Large intestine (tissue), 3 donors: ENCODE measurements around the gene UBXN1. TPM values are rescaled to one million over a fixed set of nuclear protein-coding genes. Genes with fewer than 3 reads are reported as not detected.
A peak's percentile ranks its signal among the peaks of the same experiment; 100 is the strongest.
"Not testable (repeated sequence)": the region's sequence is repeated elsewhere in the genome, so short reads cannot be mapped to it uniquely, and the experiment has no call there.

ENCODE experiments used
- DNase-seq, 2 donors: peaks; one replicate each; pipeline versions ENCODE4 v3.0.0 to v3.0.0-alpha.2; 2013
- H3K27ac ChIP-seq: one replicate; pipeline ENCODE4 v1.5.1; 2013; ENCODE audit warnings: low read length
- H3K27me3 ChIP-seq: 2 replicates; pipeline ENCODE4 v1.6.1; 2013; ENCODE audit warnings: low read length; ENCODE audit not compliant: control insufficient read depth, insufficient read depth
- H3K36me3 ChIP-seq: 2 replicates; pipeline ENCODE4 v1.6.1; 2013; ENCODE audit warnings: low read length; ENCODE audit not compliant: control insufficient read depth, insufficient read depth
- H3K4me1 ChIP-seq: one replicate; pipeline ENCODE4 v1.6.1; 2013; ENCODE audit warnings: low read length; ENCODE audit not compliant: control insufficient read depth, insufficient read depth
- H3K4me3 ChIP-seq: one replicate; pipeline ENCODE4 v1.5.1; 2013; ENCODE audit warnings: low read length
- H3K9me3 ChIP-seq: one replicate; pipeline ENCODE4 v1.6.1; 2013; ENCODE audit warnings: mild to moderate bottlenecking, low read depth, low read length, moderate library complexity; ENCODE audit not compliant: control insufficient read depth
- WGBS: methylation state at CpG from one replicate; pipeline ENCODE4 v1.1.5; 2013; ENCODE audit warnings: low lambda C conversion rate; ENCODE audit not compliant: insufficient coverage; 5-methylcytosine and 5-hydroxymethylcytosine counted together
- polyA plus RNA-seq: library from polyadenylated mRNA; unstranded; fragments of 120-200 nt; gene quantifications from one replicate; pipeline ENCODE4 v1.2.1, GENCODE V29; 2013

Gene UBXN1
- polyA plus RNA-seq, 1 donor = 146 TPM

DNA sequence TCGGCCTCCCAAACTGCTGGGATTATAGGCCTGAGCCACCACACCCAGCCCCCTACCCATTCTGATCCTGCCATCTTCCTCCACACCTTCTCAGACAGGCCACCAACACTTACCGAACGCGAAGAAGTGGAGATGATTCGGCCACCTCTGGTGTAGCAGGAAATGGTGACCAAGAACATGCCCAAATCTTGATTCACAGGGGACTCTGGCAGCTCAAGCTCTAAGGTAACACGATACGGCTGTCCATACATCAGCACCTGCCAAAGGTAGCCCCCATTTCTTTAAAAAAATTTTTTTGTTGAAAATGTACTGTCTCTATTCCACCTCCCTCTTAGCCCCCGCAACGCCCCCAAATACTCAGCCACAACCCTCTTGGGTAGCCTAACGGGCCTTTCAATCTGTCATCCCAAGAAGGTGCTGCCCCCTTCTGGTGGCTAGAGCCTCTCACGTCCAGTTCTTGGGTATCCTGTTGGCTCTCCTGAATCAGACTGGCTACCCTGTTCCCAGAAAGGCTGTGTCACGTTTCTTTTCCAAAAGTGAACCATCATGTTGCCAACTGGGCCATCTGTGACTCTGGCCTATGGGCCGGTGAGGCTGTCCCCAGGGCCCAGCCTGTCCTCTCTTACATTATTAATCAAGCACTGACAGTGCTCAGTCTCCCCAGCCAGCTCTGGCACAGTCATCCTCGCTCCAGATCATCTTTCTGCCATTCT is 15.7 kb upstream of the UBXN1 start:
- Histone ChIP-seq H3K4me3 (no peak overlapping the region), H3K27me3 (no peaks in the 10 kb centered on the region)
- peak in 1 of 2 donors; percentile 49 for DNase-seq

GRCh38 chr11:62693624-62694023 is 14.8 kb upstream of the UBXN1 start:
- H3K27me3 ChIP-seq, H3K4me3 ChIP-seq, H3K9me3 ChIP-seq, H3K4me1 ChIP-seq, H3K27ac ChIP-seq, DNase-seq: not testable (repeated sequence)
- WGBS = no CpG with 5 or more reads among the region's 4 CpGs
- H3K36me3 ChIP-seq = peaks cover 40% of the 10 kb centered on the region

More for the DNA sequence above, 15.7 kb upstream of the UBXN1 start:
- H3K4me1 ChIP-seq = no peaks in the 10 kb centered on the region
- peaks cover 40% of the 10 kb centered on the region for H3K36me3 ChIP-seq
- no peaks in the 10 kb centered on the region for H3K9me3 ChIP-seq
- H3K27ac ChIP-seq = no peak overlapping the region
- WGBS = no CpG with 5 or more reads among the region's 14 CpGs

DNA sequence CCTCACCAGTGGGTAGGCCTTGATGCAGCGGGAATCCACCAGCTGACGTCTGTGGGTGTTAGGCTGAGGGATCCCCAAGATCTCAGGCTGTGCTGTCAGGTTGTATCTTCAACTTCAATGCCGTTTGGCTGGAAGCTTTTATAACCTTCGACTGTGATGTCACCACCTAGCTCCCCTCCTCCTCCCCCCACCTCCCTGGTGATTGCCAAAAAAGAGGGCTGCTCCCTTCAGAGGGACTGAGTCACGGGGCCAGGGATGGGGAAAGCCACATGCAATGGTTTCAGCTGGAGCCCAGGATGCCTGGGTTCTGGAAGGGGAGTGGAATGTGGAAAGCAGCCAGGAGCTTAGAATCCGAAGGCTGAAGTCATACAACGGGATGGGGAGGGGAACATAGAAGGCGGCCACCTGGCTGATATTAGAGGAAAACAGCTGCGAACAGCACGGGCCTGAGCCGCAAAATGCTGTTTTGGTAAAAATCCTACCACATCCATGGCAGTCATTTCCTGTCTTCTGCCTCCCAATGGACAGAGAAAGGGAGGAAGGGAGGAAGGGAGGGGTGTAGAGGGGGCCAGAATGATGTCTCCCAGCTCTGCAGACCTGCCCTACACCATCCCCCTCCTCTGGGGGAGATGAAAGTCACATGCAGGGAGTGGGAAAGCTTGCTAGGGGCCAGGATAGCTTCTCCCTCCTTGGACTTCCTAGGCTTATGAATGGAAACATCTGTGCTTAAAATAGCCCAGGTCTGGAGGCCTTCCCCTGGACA is 10.7 kb upstream of the UBXN1 start, which contains the start of gene LRRN4CL:
LRRN4CL (minus strand) TSS at position 110 of the 763 bp plus-strand sequence. CDS start 1,022 bp downstream, outside the sequence.
- Histone ChIP-seq H3K27ac (peak within 1 kb of the TSS; percentile 67), H3K4me1 (no peaks in the 10 kb centered on the region), H3K9me3 (peaks cover 4% of the 10 kb centered on the region), H3K36me3 (peaks cover 40% of the 10 kb centered on the region), H3K27me3 (peaks cover 15% of the 10 kb centered on the region), H3K4me3 (peak within 1 kb of the TSS; percentile 34)
- WGBS = no CpG with 5 or more reads among the region's 11 CpGs
- peak in 1 of 2 donors; percentile 46 for DNase-seq

- H3K27ac ChIP-seq = no peak overlapping the region
- no peaks in the 10 kb centered on the region for H3K4me1 ChIP-seq
- no peak for DNase-seq
- peak overlapping the region; percentile 34 for H3K4me3 ChIP-seq
- H3K27me3 ChIP-seq = peaks cover 15% of the 10 kb centered on the region
- no CpG with 5 or more reads among the region's 1 CpG for WGBS
- peaks cover 4% of the 10 kb centered on the region for H3K9me3 ChIP-seq
- H3K36me3 ChIP-seq = peaks cover 35% of the 10 kb centered on the region
Observed at GRCh38 chr11:62688491-62688890, 9.6 kb upstream of the UBXN1 start.

DNA sequence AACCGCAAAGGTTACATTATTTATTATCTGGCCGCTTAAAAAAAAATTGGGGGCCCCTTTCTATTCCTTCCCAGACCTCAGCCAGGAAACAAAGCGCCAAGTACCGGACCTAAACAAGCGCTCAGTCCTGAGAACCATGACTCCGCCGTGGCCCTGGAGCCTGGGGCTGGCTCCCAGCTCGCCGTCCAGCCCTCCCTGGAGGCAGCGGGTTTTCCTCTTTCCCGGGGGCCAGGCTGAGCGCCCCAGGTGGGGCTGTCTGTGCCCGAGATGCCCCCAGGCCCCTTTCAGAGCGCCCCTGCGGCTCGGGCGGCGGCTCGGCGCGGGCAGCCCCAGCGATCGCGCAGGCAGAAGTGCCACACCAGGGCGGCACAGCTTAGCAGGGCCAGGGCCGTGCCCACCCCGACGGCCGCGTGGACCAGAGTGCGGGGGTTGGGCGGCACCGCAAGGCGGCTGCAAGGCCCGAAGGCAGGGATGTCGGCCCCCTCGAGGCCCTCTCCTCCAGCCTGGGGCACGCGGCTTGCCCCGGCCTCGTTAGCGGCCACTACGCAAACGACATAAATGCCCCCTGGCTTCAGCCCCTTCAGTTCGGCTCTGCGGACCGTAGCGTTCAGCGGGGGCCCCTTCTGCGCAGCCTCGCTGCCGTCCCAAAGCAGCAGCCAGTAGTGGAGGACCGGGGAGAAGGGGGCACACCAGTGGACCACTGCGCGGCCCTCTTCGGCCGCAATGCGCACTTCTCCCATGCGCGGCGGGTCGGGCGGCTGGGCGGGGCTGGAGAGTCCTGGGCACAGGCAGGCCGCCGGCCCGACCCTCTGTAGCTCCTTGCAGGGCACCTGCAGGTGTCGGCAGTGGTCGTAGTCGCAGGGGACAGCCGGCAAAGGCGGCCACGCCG is 8.9 kb upstream of the UBXN1 start:
- peaks cover 15% of the 10 kb centered on the region for H3K27me3 ChIP-seq
- H3K4me1 ChIP-seq = no peaks in the 10 kb centered on the region
- peaks cover 29% of the 10 kb centered on the region for H3K36me3 ChIP-seq
- H3K9me3 ChIP-seq = peaks cover 4% of the 10 kb centered on the region
- peak in 1 of 2 donors; percentile 22 for DNase-seq
- H3K4me3 ChIP-seq = peak overlapping the region; percentile 34
- H3K27ac ChIP-seq = no peak overlapping the region
- no CpG with 5 or more reads among the region's 74 CpGs for WGBS

GRCh38 chr11:62682518-62682917 is 3.6 kb upstream of the UBXN1 start:
- peaks cover 6% of the 10 kb centered on the region for H3K4me1 ChIP-seq
- H3K36me3 ChIP-seq = peaks cover 2% of the 10 kb centered on the region
- H3K4me3 ChIP-seq = no peak overlapping the region
- no peaks in the 10 kb centered on the region for H3K9me3 ChIP-seq
- DNase-seq = no peak
- peaks cover 5% of the 10 kb centered on the region for H3K27me3 ChIP-seq
- WGBS = 80% methylated on average over 1 of the region's 7 CpGs
- H3K27ac ChIP-seq = no peak overlapping the region

DNA sequence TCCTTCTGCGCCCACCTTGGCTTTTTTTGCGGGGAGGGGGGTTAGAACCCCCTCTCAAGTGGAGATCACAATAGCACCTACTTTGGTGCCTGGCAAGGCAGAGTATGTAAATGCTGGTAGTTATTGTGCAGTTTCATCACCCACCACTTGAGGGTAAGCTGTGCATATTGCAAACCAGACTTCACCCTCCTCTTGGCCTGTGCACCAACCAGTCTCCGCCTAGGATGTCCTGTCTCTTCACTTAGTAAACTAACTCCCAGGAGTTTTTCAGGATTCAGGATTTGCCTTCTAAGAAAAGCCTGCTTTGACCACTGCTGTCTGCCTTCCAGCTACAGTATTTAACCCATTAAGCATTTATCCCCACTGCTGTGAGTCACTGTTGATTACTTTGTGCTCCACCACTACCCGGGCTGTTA is 2.0 kb upstream of the UBXN1 start:
- Histone ChIP-seq H3K27ac (no peak overlapping the region), H3K4me3 (no peak overlapping the region), H3K27me3 (no peaks in the 10 kb centered on the region), H3K36me3 (peaks cover 17% of the 10 kb centered on the region), H3K9me3 (no peaks in the 10 kb centered on the region), H3K4me1 (peaks cover 6% of the 10 kb centered on the region)
- DNase-seq = peak; percentile 55 to 62
- WGBS = no CpG with 5 or more reads among the region's 4 CpGs

- WGBS = no CpG with 5 or more reads among the region's 16 CpGs
- peak overlapping the region; percentile 94 for H3K4me3 ChIP-seq
- no peak overlapping the region for H3K27ac ChIP-seq
- H3K9me3 ChIP-seq = no peaks in the 10 kb centered on the region
- no peak for DNase-seq
- peaks cover 6% of the 10 kb centered on the region for H3K4me1 ChIP-seq
- no peaks in the 10 kb centered on the region for H3K27me3 ChIP-seq
- peaks cover 23% of the 10 kb centered on the region for H3K36me3 ChIP-seq
Observed at GRCh38 chr11:62678433-62678769, 472 bp downstream of the UBXN1 start.

DNA sequence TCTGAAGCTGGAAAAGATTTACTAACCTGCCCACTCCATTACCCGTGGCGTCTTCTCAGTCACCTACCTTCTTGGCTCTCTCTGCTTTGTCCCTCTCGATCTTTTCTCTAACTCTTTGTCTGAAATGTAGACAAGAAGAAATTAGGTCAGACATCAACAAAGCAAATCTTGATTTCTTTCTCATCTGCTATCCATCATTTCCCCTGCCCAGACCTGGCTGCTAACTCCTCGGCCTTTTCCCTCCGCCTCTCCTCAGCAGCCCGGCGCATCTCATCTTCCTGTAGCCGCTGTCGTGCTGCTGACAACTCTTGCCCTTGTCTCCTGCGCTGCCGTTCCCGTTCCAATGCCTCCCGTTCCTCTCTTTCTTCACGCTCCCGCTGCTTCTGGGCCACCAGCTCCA is 1.2 kb downstream of the UBXN1 start:
- Histone ChIP-seq H3K4me1 (peaks cover 10% of the 10 kb centered on the region), H3K27ac (no peak overlapping the region), H3K27me3 (no peaks in the 10 kb centered on the region), H3K36me3 (peaks cover 25% of the 10 kb centered on the region), H3K4me3 (peak overlapping the region; percentile 94), H3K9me3 (no peaks in the 10 kb centered on the region)
- no peak for DNase-seq
- WGBS = 83% methylated on average over 9 of the region's 15 CpGs

DNA sequence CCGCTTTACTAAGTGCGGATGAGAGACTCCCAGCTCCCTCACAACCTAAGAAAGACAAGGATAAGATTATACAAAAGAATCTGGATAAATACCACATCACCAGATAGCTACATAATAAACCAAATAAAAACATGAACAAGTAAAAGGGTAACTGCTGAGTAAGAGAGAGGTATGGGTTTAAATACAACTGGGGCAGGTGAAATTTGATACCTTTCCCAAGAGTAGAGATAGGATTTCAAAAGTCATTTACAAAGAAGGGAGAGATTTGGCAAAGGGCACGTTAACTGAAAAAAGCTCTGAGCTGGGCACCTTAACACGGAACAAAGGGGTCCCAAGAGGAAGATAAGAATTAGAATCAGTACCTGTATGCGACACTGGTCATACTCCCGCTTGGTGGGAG is 1.7 kb downstream of the UBXN1 start:
- WGBS = no CpG with 5 or more reads among the region's 6 CpGs

More for the DNA sequence above, 1.7 kb downstream of the UBXN1 start:
- DNase-seq = no peak
- H3K27ac ChIP-seq = no peak overlapping the region
- H3K4me3 ChIP-seq = no peak overlapping the region
- no peaks in the 10 kb centered on the region for H3K9me3 ChIP-seq
- peaks cover 14% of the 10 kb centered on the region for H3K4me1 ChIP-seq
- peaks cover 25% of the 10 kb centered on the region for H3K36me3 ChIP-seq
- no peaks in the 10 kb centered on the region for H3K27me3 ChIP-seq
